IPS DF 4.7 (cell line): ENCODE data around the gene TRIO.
"Not testable (repeated sequence)": the region's sequence is repeated elsewhere in the genome, so short reads cannot be mapped to it uniquely, and the experiment has no call there.

Source experiments
- DNase-seq: peaks from one replicate; pipeline ENCODE4 v3.0.0-alpha.2; 2013; ENCODE audit warnings: low spot score; ENCODE audit errors: extremely low read depth

The TRIO gene

DNA sequence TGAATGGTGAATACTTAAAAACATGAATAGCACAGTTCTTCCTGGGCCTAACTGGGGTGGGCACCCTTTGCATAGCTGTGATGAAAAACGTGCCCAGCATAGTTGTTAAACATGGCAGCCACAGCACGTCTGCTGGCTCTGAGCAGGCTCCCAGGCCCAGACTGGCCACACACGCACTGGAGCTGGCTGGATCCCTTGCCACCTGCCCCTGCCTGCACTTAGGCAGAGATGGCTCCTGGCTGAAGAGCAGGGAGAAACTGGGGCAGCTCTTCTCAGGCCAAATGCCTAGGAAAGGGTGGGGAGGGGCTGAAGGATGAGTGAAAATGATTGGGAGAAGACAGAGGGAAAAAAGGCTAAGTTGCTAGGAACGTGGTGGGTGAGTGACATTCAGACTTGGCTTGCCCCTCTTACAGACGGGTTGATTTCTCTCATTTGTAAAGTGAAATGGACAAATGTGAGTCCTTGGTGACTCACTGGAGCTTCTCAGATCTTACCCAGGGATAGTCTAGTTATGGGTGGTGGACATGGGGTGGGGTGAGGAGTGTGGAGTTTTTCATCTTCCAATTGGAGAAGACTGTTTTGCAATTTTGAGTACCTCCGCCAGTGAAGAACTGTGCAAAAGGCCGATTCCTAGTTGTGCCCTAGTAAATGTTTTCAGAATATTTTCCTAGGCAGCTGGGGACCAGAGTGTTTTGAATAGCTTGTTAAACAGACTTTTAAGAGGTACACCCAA, 42.4 kb downstream of the TRIO start:
- no peak for DNase-seq

GRCh38 chr5:14186059-14186830, 43.1 kb downstream of the TRIO start:
- no peak for DNase-seq

GRCh38 chr5:14187157-14187556, 44.0 kb downstream of the TRIO start:
- DNase-seq, result no peak

- DNase-seq, result no peak
These were observed 44.5 kb downstream of the TRIO start for GRCh38 chr5:14187660-14188059.

GRCh38 chr5:14188778-14189177, 45.6 kb downstream of the TRIO start:
- DNase-seq, result no peak

DNA sequence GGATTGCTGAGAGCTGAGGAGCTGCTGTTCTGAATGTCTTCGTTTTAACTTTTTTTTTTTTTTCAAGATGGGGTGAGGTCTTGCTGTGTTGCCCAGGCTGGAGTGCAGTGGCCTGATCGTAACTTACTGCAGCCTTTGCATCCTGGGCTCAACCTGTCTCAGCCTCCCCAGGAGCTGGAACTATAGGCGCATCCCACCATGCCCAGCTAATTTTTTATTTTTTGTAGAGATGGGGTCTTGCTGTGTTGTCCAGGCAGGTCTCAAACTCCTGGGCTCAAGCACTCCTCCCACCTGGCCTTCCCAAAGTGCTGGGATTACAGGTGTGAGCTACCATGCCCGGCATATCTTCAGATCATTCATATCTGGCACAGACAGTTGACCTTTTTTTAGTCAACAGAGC, 46.5 kb downstream of the TRIO start:
- DNase-seq, result no peak

DNA sequence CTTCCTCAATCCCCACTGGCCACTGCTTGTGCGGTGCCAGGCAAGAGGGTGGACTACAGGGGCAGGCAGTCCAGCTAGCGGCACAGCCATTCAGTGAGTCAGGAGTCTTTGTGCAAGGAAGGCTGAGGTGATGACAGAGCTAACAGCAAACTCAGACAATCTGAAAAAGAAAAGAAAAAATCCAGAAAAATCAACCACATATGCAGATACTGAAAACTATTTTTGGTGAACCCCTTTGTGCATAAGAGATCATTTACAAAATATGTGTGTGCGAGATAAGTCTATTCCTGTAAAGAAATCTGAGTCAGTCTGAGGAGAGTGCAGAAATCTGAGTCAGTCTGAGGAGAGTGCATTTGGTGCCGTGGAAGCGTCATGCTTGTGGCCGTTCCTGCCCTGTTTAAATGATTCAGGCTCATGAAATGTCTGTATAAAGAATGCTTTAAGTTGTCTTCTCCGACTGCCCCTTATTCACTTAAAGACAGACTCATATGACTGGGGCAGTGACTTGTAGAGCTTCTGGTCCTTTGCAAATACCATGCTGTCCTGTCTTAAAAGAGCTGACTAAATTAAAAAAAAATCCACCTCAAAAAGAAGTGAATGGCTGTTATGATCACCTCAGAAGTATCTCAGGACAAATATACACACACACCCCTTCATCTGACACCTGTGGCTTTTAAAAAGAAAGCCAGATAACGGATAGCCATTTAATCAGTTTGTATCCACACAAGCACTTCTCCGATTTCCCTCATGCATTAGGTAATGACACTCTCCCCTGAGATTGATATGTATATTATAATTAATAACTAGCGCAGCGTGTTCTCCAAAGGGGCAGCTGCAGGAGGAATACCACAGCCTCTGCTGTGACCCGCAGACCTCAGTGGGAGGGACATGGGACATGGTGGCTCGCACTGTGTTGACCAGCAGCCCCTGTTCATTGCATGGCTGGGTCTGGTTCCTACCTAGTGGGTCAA, 47.3 kb downstream of the TRIO start:
- no peak for DNase-seq

GRCh38 chr5:14191325-14191724, 48.2 kb downstream of the TRIO start:
- DNase-seq, result no peak

- no peak for DNase-seq
These were observed 50.4 kb downstream of the TRIO start for GRCh38 chr5:14193496-14193895.

DNA sequence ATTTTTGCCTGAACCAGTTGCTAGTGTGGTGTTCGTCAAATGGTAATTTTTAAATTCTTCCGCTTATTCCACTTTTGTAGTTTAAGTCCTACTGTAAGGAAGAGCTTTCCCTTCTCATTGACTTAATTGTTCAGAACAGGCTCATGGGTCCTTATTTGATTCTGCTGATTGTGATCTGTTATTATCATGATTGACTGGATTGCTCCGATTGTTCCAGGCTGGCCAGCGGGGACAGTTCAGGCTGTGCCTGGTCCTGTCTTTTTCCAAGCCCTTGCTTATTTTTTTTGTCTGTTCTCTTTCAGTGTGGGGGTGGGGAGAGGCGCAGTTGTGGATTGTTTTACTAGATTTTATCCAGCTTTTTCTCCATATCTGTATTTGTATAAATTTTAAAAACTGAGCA, 52.4 kb downstream of the TRIO start:
- DNase-seq, result no peak

GRCh38 chr5:14197056-14197455, 53.9 kb downstream of the TRIO start:
- no peak for DNase-seq

- no peak for DNase-seq
These were observed 56.8 kb downstream of the TRIO start for GRCh38 chr5:14199902-14200301.

- no peak for DNase-seq
These were observed 57.3 kb downstream of the TRIO start for GRCh38 chr5:14200312-14200990.

DNA sequence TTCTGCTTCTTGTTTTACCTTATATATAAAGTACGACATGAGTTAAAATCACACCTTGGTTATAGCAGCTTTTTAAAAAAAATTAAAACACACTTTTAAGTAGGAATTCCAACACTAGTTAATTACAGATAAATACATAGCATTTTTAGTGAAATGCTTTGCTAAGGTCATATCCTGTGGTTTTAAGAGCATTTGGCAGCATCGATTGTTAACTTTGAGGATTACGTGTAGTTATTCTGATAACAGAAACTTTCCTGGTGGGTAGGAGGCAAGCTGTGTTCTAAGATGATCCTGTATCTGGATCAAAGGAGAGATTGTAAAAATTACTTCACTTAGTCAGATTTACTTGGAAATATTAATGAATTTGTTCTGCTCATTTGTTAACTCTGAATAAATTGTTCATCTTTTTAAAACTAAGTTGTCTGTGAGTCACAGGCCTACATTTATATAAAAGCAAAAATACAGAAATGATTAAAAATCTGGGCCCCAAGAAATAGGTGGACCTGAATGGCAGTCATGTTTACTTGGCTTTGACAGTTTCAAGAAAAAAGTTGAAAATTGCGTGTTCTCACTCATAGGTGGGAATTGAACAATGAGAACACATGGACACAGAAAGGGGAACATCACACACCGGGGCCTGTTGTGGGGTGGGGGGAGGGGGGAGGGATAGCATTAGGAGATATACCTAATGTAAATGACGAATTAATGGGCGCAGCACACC, 58.3 kb downstream of the TRIO start:
- DNase-seq, result no peak

DNA sequence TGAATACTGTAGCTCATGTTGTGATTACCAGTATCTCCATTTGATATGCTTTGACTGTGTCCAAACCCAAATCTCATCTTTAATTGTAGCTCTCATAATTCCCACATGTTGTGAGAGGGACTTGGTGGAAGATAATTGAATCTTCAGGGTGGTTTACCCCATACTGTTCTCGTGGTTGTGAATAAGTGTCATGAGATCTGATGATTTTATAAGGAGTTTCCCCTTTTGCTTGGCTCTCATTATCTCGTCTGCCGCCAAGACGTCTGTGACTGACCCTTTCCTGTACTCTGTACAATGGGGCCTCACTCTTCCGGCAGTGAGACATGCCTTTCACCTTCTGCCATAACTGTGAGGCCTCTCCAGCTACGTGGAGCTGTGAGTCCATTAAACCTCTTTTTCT, 59.3 kb downstream of the TRIO start:
- no peak for DNase-seq

GRCh38 chr5:14204011-14204670, 61.0 kb downstream of the TRIO start:
- no peak for DNase-seq

- DNase-seq, result no peak
These were observed 61.7 kb downstream of the TRIO start for GRCh38 chr5:14204785-14205321.

DNA sequence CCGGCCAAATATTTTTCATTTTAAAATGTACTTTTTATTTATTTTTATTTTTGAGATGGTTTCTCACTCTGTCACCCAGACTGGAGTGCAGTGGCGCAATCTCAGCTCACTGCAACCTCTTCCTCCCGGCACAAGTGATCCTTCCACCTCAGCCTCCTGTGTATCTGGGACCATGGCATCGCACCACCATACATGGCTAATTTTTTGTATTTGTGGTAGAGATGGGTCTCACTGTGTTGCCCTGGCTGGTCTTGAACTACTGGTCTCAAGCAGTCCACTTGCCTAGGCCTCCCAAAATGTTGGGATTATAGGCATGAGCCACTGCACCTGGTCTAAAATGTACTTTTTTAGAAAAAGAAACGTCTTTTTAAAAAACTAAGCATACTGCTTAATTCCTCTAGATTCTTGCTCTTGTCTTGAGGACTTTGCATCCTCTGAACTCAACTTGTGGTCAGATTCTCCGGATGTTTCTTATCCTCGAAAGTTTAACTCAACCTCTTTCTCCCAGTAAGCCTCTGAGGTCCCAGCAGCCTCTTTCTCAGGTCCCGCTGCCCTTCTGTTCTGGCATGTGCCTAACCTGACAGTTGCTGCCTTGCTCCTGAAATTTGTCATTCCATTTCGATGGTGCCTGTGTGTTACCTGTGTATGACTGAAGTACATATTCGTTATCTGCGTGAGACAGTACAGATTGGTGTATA, 63.0 kb downstream of the TRIO start:
- DNase-seq, result no peak

- DNase-seq, result not testable (repeated sequence)
These were observed 64.3 kb downstream of the TRIO start for GRCh38 chr5:14207428-14207827.
